GM23338 (cell line): ENCODE data around the gene RGS6. TPM values are rescaled to one million over a fixed set of nuclear protein-coding genes. Genes with fewer than 3 reads are reported as not detected.

Source experiments
- ATAC-seq: fragments of 200-7000 bp; cut with Tn5 transposase; 3 replicates; pipeline ENCODE4 v1.9.1; 2020
- DNase-seq: peaks from one replicate; pipeline ENCODE4 v3.0.0-alpha.2; 2015; ENCODE audit warnings: low spot score
- H2AFZ ChIP-seq: fragments of 200-600 bp; sonication (generic); 2 replicates; pipeline ENCODE4 v1.8.0; 2016; ENCODE audit warnings: antibody characterized with exemption, mild to moderate bottlenecking, moderate library complexity
- H3F3A ChIP-seq: fragments of 200-600 bp; sonication (generic); replicated peaks from 2 replicates; pipeline ENCODE4 v1.8.0; 2017; ENCODE audit warnings: antibody characterized with exemption, mixed run types, low read depth
- H3K27ac ChIP-seq: fragments of 200-600 bp; sonication (generic); 2 replicates; pipeline ENCODE4 v1.6.1; 2016; ENCODE audit warnings: low read depth
- H3K27me3 ChIP-seq: fragments of 200-600 bp; sonication (generic); 2 replicates; pipeline ENCODE4 v1.8.0; 2016; ENCODE audit warnings: mild to moderate bottlenecking, mixed run types, moderate library complexity; ENCODE audit not compliant: insufficient read depth
- H3K36me3 ChIP-seq: fragments of 200-600 bp; sonication (generic); 2 replicates; pipeline ENCODE4 v1.8.0; 2016; ENCODE audit warnings: mild to moderate bottlenecking; ENCODE audit not compliant: insufficient read depth
- H3K4me1 ChIP-seq: fragments of 200-600 bp; sonication (generic); 2 replicates; pipeline ENCODE4 v1.8.0; 2016; ENCODE audit warnings: mild to moderate bottlenecking, moderate library complexity; ENCODE audit not compliant: insufficient read depth
- H3K4me2 ChIP-seq: fragments of 200-600 bp; sonication (generic); 2 replicates; pipeline ENCODE4 v1.7.1; 2017; ENCODE audit warnings: mixed run types
- H3K4me3 ChIP-seq: fragments of 200-600 bp; sonication (generic); 2 replicates; pipeline ENCODE4 v1.6.1; 2016; ENCODE audit warnings: mixed run types
- H3K79me2 ChIP-seq: fragments of 200-600 bp; sonication (generic); replicated peaks from 2 replicates; pipeline ENCODE4 v1.8.0; 2017; ENCODE audit warnings: mild to moderate bottlenecking; ENCODE audit not compliant: insufficient read depth
- H3K9me2 ChIP-seq: fragments of 200-600 bp; sonication (generic); 2 replicates; pipeline ENCODE4 v1.8.0; 2017; ENCODE audit not compliant: insufficient read depth
- H4K20me1 ChIP-seq: fragments of 200-600 bp; sonication (generic); replicated peaks from 2 replicates; pipeline ENCODE4 v1.8.0; 2017; ENCODE audit warnings: mild to moderate bottlenecking; ENCODE audit not compliant: insufficient read depth
- H3K27ac Mint-ChIP-seq: 2 replicates; pipeline ENCODE4 v1.8.0; 2020; ENCODE audit warnings: inconsistent platforms, mild to moderate bottlenecking, moderate library complexity, mixed read lengths
- H3K27me3 Mint-ChIP-seq: 3 replicates; pipeline ENCODE4 v1.8.0; 2022; ENCODE audit warnings: low read depth, mild to moderate bottlenecking, moderate library complexity, mixed read lengths, inconsistent platforms; ENCODE audit not compliant: insufficient read depth, poor library complexity
- H3K36me3 Mint-ChIP-seq: 3 replicates; pipeline ENCODE4 v1.8.0; 2021; ENCODE audit warnings: low read depth, mild to moderate bottlenecking, inconsistent platforms, moderate library complexity, mixed read lengths
- H3K4me1 Mint-ChIP-seq: 3 replicates; pipeline ENCODE4 v1.8.0; 2020; ENCODE audit warnings: mild to moderate bottlenecking, inconsistent platforms, mixed read lengths
- H3K4me3 Mint-ChIP-seq: 3 replicates; pipeline ENCODE4 v1.8.0; 2021; ENCODE audit warnings: moderate library complexity, mild to moderate bottlenecking, inconsistent platforms, mixed read lengths
- H3K9me3 Mint-ChIP-seq: 3 replicates; pipeline ENCODE4 v1.8.0; 2020; ENCODE audit warnings: moderate library complexity, mild to moderate bottlenecking, inconsistent platforms, mixed read lengths
- CTCF ChIP-seq, 2 experiments: fragments of 200-600 bp in 1 of 2; sonication (generic) in 1 of 2; conservative IDR thresholded peaks; 2 replicates each; pipeline versions ENCODE4 v1.5.1 to v1.6.1; 2016 to 2017; ENCODE audit warnings: antibody characterized with exemption in 2 of 2, low read depth in 2 of 2, mild to moderate bottlenecking in 2 of 2, moderate library complexity in 1 of 2
- ETS1 ChIP-seq: IDR thresholded peaks from 2 replicates; pipeline ENCODE4 v1.6.1; 2016; ENCODE audit warnings: antibody characterized with exemption
- EZH2 ChIP-seq: fragments of 200-600 bp; sonication (generic); IDR thresholded peaks from one replicate; pipeline ENCODE4 v1.8.0; 2017; ENCODE audit warnings: antibody characterized with exemption, mild to moderate bottlenecking, low read depth; ENCODE audit not compliant: unreplicated experiment
- EZH2phosphoT487 ChIP-seq: fragments of 200-600 bp; sonication (generic); IDR thresholded peaks from one replicate; pipeline ENCODE4 v1.8.1; 2018; ENCODE audit warnings: antibody characterized with exemption; ENCODE audit not compliant: unreplicated experiment
- JUNB ChIP-seq: IDR thresholded peaks from one replicate; pipeline ENCODE4 v1.6.1; 2016; ENCODE audit warnings: antibody characterized with exemption; ENCODE audit not compliant: unreplicated experiment
- NANOG ChIP-seq: IDR thresholded peaks from 2 replicates; pipeline ENCODE4 v1.6.1; 2016; ENCODE audit warnings: antibody characterized with exemption, borderline replicate concordance
- POLR2AphosphoS5 ChIP-seq: IDR thresholded peaks from 2 replicates; pipeline ENCODE4 v1.6.1; 2016; ENCODE audit warnings: antibody characterized with exemption, low read depth
- REST ChIP-seq: IDR thresholded peaks from one replicate; pipeline ENCODE4 v1.6.1; 2018; ENCODE audit warnings: antibody characterized with exemption; ENCODE audit not compliant: unreplicated experiment
- STAT1 ChIP-seq: IDR thresholded peaks from one replicate; pipeline ENCODE4 v1.6.1; 2016; ENCODE audit warnings: antibody characterized with exemption; ENCODE audit not compliant: unreplicated experiment
- ZNF114 ChIP-seq: fragments of 250-450 bp; sonication (Bioruptor Pico); IDR thresholded peaks from 2 replicates; pipeline ENCODE4 v1.5.0; 2020; ENCODE audit warnings: mild to moderate bottlenecking, moderate library complexity
- ZNF331 ChIP-seq: fragments of 250-450 bp; sonication (Bioruptor Pico); IDR thresholded peaks from 2 replicates; pipeline ENCODE4 v1.5.0; 2020; ENCODE audit warnings: low read depth, mild to moderate bottlenecking, moderate library complexity
- polyA plus RNA-seq: library from polyadenylated mRNA; unstranded; fragments of >200 nt; fragmentation: Nextera tagmentation; extraction: Ambion mirVana; gene quantifications from 2 replicates; pipeline ENCODE4 v1.2.1, GENCODE V29; 2016
- total RNA-seq: library from RNA; depleted of rRNA; stranded (reverse); fragments of >200 nt; shearing (Covaris generic); gene quantifications from 2 replicates; pipeline ENCODE4 v1.2.3, GENCODE V29; 2014
- TF ChIP-seq, protein P1 (sequence below): fragments of 250-450 bp; sonication (Bioruptor Pico); IDR thresholded peaks from 2 replicates; pipeline ENCODE4 v1.5.0; 2020; ENCODE audit warnings: mild to moderate bottlenecking, moderate library complexity

Gene RGS6
- total and polyA plus RNA-seq, 2 experiments from 2014 or later: 0.66 to 0.83 TPM

- Histone ChIP-seq H3K4me2 (no peak overlapping the region), H2AFZ (no peak overlapping the region), H3F3A (no peaks in the 10 kb centered on the region), H3K79me2 (no peaks in the 10 kb centered on the region), H3K4me1 (no peaks in the 10 kb centered on the region), H3K9me2 (no peaks in the 10 kb centered on the region), H3K4me3 (no peak overlapping the region), H3K27ac (no peak overlapping the region), H3K36me3 (no peaks in the 10 kb centered on the region), H4K20me1 (no peaks in the 10 kb centered on the region), H3K27me3 (no peaks in the 10 kb centered on the region)
- Mint-ChIP-seq H3K27ac (no peak overlapping the region), H3K4me3 (no peak overlapping the region), H3K36me3 (no peaks in the 10 kb centered on the region; the same call in 2 of the 3 replicates), H3K4me1 (0 out of 3 replicates have a peak, but pooled peaks cover 2% of the 10 kb centered on the region), H3K9me3 (peaks cover 17% of the 10 kb centered on the region), H3K27me3 (peaks cover 4% of the 10 kb centered on the region)
- TF ChIP-seq CTCF (conservative IDR thresholded peaks at IDR 0.05; ENCODE audit: low read depth in 2 of 2) (no peak), STAT1 (no peak), JUNB (no peak), REST (no peak), POLR2AphosphoS5 (no peak), ZNF331 (CRISPR knock-in tag) (no peak), ZNF114 (no peak), NANOG (no peak), EZH2 (no peak), ETS1 (no peak), EZH2phosphoT487 (no peak)
- TF ChIP-seq, protein P1, sequence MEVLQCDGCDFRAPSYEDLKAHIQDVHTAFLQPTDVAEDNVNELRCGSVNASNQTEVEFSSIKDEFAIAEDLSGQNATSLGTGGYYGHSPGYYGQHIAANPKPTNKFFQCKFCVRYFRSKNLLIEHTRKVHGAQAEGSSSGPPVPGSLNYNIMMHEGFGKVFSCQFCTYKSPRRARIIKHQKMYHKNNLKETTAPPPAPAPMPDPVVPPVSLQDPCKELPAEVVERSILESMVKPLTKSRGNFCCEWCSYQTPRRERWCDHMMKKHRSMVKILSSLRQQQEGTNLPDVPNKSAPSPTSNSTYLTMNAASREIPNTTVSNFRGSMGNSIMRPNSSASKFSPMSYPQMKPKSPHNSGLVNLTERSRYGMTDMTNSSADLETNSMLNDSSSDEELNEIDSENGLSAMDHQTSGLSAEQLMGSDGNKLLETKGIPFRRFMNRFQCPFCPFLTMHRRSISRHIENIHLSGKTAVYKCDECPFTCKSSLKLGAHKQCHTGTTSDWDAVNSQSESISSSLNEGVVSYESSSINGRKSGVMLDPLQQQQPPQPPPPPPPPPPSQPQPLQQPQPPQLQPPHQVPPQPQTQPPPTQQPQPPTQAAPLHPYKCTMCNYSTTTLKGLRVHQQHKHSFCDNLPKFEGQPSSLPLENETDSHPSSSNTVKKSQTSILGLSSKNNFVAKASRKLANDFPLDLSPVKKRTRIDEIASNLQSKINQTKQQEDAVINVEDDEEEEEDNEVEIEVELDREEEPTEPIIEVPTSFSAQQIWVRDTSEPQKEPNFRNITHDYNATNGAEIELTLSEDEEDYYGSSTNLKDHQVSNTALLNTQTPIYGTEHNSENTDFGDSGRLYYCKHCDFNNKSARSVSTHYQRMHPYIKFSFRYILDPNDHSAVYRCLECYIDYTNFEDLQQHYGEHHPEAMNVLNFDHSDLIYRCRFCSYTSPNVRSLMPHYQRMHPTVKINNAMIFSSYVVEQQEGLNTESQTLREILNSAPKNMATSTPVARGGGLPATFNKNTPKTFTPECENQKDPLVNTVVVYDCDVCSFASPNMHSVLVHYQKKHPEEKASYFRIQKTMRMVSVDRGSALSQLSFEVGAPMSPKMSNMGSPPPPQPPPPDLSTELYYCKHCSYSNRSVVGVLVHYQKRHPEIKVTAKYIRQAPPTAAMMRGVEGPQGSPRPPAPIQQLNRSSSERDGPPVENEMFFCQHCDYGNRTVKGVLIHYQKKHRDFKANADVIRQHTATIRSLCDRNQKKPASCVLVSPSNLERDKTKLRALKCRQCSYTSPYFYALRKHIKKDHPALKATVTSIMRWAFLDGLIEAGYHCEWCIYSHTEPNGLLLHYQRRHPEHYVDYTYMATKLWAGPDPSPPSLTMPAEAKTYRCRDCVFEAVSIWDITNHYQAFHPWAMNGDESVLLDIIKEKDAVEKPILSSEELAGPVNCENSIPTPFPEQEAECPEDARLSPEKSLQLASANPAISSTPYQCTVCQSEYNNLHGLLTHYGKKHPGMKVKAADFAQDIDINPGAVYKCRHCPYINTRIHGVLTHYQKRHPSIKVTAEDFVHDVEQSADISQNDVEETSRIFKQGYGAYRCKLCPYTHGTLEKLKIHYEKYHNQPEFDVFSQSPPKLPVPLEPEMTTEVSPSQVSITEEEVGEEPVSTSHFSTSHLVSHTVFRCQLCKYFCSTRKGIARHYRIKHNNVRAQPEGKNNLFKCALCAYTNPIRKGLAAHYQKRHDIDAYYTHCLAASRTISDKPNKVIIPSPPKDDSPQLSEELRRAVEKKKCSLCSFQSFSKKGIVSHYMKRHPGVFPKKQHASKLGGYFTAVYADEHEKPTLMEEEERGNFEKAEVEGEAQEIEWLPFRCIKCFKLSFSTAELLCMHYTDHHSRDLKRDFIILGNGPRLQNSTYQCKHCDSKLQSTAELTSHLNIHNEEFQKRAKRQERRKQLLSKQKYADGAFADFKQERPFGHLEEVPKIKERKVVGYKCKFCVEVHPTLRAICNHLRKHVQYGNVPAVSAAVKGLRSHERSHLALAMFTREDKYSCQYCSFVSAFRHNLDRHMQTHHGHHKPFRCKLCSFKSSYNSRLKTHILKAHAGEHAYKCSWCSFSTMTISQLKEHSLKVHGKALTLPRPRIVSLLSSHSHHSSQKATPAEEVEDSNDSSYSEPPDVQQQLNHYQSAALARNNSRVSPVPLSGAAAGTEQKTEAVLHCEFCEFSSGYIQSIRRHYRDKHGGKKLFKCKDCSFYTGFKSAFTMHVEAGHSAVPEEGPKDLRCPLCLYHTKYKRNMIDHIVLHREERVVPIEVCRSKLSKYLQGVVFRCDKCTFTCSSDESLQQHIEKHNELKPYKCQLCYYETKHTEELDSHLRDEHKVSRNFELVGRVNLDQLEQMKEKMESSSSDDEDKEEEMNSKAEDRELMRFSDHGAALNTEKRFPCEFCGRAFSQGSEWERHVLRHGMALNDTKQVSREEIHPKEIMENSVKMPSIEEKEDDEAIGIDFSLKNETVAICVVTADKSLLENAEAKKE: no peak
- ATAC-seq (no peak), DNase-seq (no peak)
Observed at GRCh38 chr14:72409047-72409446, 476.8 kb downstream of the RGS6 start.
